GM12878 (cell line): Measurements from ENCODE around the gene TUBA3E. TPM values are rescaled to one million over a fixed set of nuclear protein-coding genes. Genes with fewer than 3 reads are reported as not detected.

Experiments
- ATAC-seq: fragments of 200-7000 bp; cut with Tn5 transposase; 3 replicates; pipeline ENCODE4 v1.9.1; 2020; ENCODE audit warnings: mild to moderate bottlenecking, moderate library complexity
- BruUV-seq: library from RNA; stranded (reverse); fragments of 400-500 nt; replicated peaks from 2 replicates; lab custom pipeline; 2021; lab: Mats Ljungman, UMichigan
- CTCF ChIA-PET: fragments of 300-600 bp; sonication (Branson Sonifier 250); formaldehyde crosslinking; extraction: SDS; loops from one replicate; lab custom pipeline; 2021; ENCODE audit warnings: inconsistent platforms; lab: Yijun Ruan, JAX
- POLR2A ChIA-PET: fragments of 350-600 bp; formaldehyde crosslinking; extraction: SDS; loops from one replicate; lab custom pipeline; 2021; ENCODE audit warnings: inconsistent platforms; lab: Charles Lee
- RAD21 ChIA-PET: fragments of 300-600 bp; sonication (Branson Sonifier 250); formaldehyde crosslinking; loops from one replicate; lab custom pipeline; 2023; ENCODE audit warnings: antibody characterized with exemption; ENCODE audit not compliant: unreplicated experiment; lab: Charles Lee
- SMC1A ChIA-PET: fragments of 300-600 bp; sonication (Branson Sonifier 250); formaldehyde crosslinking; loops from one replicate; lab custom pipeline; 2023; ENCODE audit not compliant: unreplicated experiment, uncharacterized antibody; lab: Charles Lee
- DNase-seq: peaks from one replicate; pipeline ENCODE4 v3.0.0-alpha.2; 2011; ENCODE audit warnings: low read depth, low spot score
- FAIRE-seq: peaks from 3 replicates; lab custom pipeline; 2011; peaks lifted over from hg19 to GRCh38; lab: Jason Lieb, UNC
- H2AFZ ChIP-seq: 2 replicates; pipeline ENCODE4 v1.6.0; 2011; ENCODE audit warnings: low read depth, low read length, control low read depth; ENCODE audit not compliant: control insufficient read depth
- H3K27ac ChIP-seq: 2 replicates; pipeline ENCODE4 v1.5.1; 2011; ENCODE audit warnings: control low read depth; ENCODE audit not compliant: control insufficient read depth, insufficient read depth
- H3K27me3 ChIP-seq, 2 experiments: replicated peaks in 1 of 2; 2 replicates each; pipeline versions ENCODE4 v1.6.0 to v1.6.1; 2011; ENCODE audit warnings: low read length in 1 of 2; ENCODE audit not compliant: control insufficient read depth in 2 of 2, insufficient read depth in 2 of 2
- H3K36me3 ChIP-seq, 2 experiments: 2 replicates each; pipeline ENCODE4 v1.5.1; 2011; ENCODE audit warnings: low read length in 1 of 2; ENCODE audit not compliant: control insufficient read depth in 2 of 2, insufficient read depth in 2 of 2
- H3K4me1 ChIP-seq: 2 replicates; pipeline ENCODE4 v1.6.1; 2011; ENCODE audit warnings: mild to moderate bottlenecking, low read length, moderate library complexity, mixed read lengths; ENCODE audit not compliant: control insufficient read depth, insufficient read depth
- H3K4me2 ChIP-seq: 2 replicates; pipeline ENCODE4 v1.6.0; 2011; ENCODE audit warnings: control low read depth; ENCODE audit not compliant: control insufficient read depth, insufficient read depth
- H3K4me3 ChIP-seq: fragments of 200-600 bp; sonication (generic); 2 replicates; pipeline ENCODE4 v1.5.1; 2016
- H3K79me2 ChIP-seq: 2 replicates; pipeline ENCODE4 v1.6.0; 2011; ENCODE audit warnings: low read length; ENCODE audit not compliant: control insufficient read depth, insufficient read depth
- H3K9ac ChIP-seq: 2 replicates; pipeline ENCODE4 v1.8.0; 2011; ENCODE audit warnings: low read length, control low read depth, mixed read lengths; ENCODE audit not compliant: control insufficient read depth, insufficient read depth
- H3K9me3 ChIP-seq: replicated peaks from 3 replicates; pipeline ENCODE4 v1.5.1; 2011; ENCODE audit warnings: mild to moderate bottlenecking, low read length; ENCODE audit not compliant: control insufficient read depth, insufficient read depth
- H4K20me1 ChIP-seq: 2 replicates; pipeline ENCODE4 v1.6.0; 2011; ENCODE audit not compliant: control insufficient read depth, insufficient read depth
- IKZF2 ChIP-seq, 2 experiments: fragments of 450-650 bp; IDR thresholded peaks; 2 replicates each; pipeline ENCODE4 v1.6.1; 2017; ENCODE audit warnings: mild to moderate bottlenecking in 2 of 2, moderate library complexity in 2 of 2
- RB1 ChIP-seq: fragments of 450-650 bp; formaldehyde crosslinking; IDR thresholded peaks from 2 replicates; pipeline ENCODE4 v1.6.1; 2017; ENCODE audit warnings: mild to moderate bottlenecking, borderline replicate concordance
- WGBS: methylation state at CpG from one replicate; pipeline ENCODE4 v1.1.6; 2016; ENCODE audit warnings: low lambda C conversion rate; ENCODE audit not compliant: insufficient replicate concordance, insufficient coverage; ENCODE audit errors: missing lambda C conversion rate; 5-methylcytosine and 5-hydroxymethylcytosine counted together
- in situ Hi-C: fragments of 300-500 bp; cut with MboI; formaldehyde crosslinking; loops from 9 replicates; pipeline ENCODE4 v1.14.3; 2018; ENCODE audit warnings: mixed read lengths
- intact Hi-C: fragments of 100-400 bp; cut with micrococcal nuclease; formaldehyde crosslinking; loops from one replicate; pipeline ENCODE4 v1.14.2; 2022; ENCODE audit not compliant: unreplicated experiment
- polyA plus RNA-seq, 11 experiments: library from polyadenylated mRNA; depleted of rRNA in 4 of 11; unstranded in 6 of 11; stranded (reverse) in 5 of 11; fragments of >200 nt; fragmentation: Nextera tagmentation in 4 of 11; fragmentation: Illumina TruSeq in 1 of 11; extraction: Ambion mirVana in 4 of 11; extraction: Trizol in 1 of 11; gene quantifications; 1 replicate in 1 of 11; 2 replicates in 10 of 11; pipeline versions ENCODE4 v1.2.1 to v1.2.3, GENCODE V29; 2011 to 2016; ENCODE audit warnings: inconsistent platforms in 2 of 11, missing spikeins in 2 of 11, low read depth in 1 of 11
- total RNA-seq, 4 experiments: library from RNA; depleted of rRNA in 3 of 4; stranded (reverse); fragments of >200 nt in 3 of 4; fragmentation: Illumina TruSeq in 1 of 4; extraction: Trizol in 1 of 4; gene quantifications; 2 replicates each; pipeline versions ENCODE4 v1.2.1 to v1.2.3, GENCODE V29; 2013 to 2021
- TF ChIP-seq, protein P1 (sequence below): fragments of 450-650 bp; IDR thresholded peaks from 2 replicates; pipeline ENCODE4 v1.6.1; 2016; ENCODE audit warnings: mild to moderate bottlenecking, moderate library complexity, borderline replicate concordance

The TUBA3E gene
- total and polyA plus RNA-seq, 10 of the 15 experiments (the other 5 are each of a cell fraction or from before 2014, with no cell fraction given) = not detected

DNA sequence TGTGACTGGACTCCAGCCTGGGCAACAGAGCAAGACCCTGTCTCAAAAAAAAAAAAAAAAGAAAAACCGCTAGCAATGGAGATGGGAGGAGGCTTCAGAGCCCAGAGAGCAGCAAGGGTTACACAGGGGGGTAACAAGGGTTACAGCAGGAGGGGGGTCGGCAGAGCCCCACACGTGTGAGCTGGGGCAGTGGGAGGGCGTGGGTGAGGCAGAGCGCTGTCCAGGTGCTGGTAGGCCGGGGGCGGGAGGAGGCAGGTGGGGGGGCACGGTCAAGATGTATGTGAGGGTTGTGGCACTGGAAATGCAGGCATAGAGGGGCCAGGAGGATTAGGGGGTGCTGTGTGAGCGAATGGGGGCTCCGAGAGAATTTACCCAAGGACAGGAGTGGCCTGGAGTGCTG is 12.8 kb downstream of the TUBA3E start:
- H3K4me2 ChIP-seq = no peak overlapping the region
- no TSS peak for BruUV-seq
- intact Hi-C loops = no loop called here
- ChIA-PET SMC1A (interaction anchor here (1.1 kb wide), 1 partner anchor 1304 kb away, joined by 3 read pairs; no protein-coding TSS in a partner anchor), CTCF (interaction anchor here (1.3 to 1.6 kb wide), 2 partner anchors 147 to 148 kb away, joined by 4 to 7 read pairs; no protein-coding TSS in a partner anchor), POLR2A (interaction anchor here (0.7 kb wide), 1 partner anchor 57 kb away, joined by 3 read pairs; no protein-coding TSS in a partner anchor), RAD21 (interaction anchor here (1.5 kb wide), 1 partner anchor 147 kb away, joined by 6 read pairs; no protein-coding TSS in a partner anchor)
- FAIRE-seq (no peak), ATAC-seq (no peak), DNase-seq (no peak)
- H3K4me1 ChIP-seq = no peaks in the 10 kb centered on the region; the same call in 1 of the 2 replicates
- no peak overlapping the region for H3K4me3 ChIP-seq
- peaks cover 30% of the 10 kb centered on the region for H3K79me2 ChIP-seq
- WGBS = 100% methylated on average over 2 of the region's 10 CpGs
- H3K9ac ChIP-seq = no peak overlapping the region
- no peaks in the 10 kb centered on the region for H3K27me3 ChIP-seq
- in situ Hi-C loops = loop anchor here (5.0 kb wide), 1 partner anchor 1302 kb away; no protein-coding TSS in a partner anchor
- H3K36me3 ChIP-seq = no peaks in the 10 kb centered on the region
- H2AFZ ChIP-seq = no peak overlapping the region
- H3K9me3 ChIP-seq = no peaks in the 10 kb centered on the region
- H4K20me1 ChIP-seq = no peaks in the 10 kb centered on the region
- no peak overlapping the region for H3K27ac ChIP-seq
- TF ChIP-seq IKZF2 (IDR thresholded peaks at IDR 0.05) = no peak
- TF ChIP-seq, protein P1, sequence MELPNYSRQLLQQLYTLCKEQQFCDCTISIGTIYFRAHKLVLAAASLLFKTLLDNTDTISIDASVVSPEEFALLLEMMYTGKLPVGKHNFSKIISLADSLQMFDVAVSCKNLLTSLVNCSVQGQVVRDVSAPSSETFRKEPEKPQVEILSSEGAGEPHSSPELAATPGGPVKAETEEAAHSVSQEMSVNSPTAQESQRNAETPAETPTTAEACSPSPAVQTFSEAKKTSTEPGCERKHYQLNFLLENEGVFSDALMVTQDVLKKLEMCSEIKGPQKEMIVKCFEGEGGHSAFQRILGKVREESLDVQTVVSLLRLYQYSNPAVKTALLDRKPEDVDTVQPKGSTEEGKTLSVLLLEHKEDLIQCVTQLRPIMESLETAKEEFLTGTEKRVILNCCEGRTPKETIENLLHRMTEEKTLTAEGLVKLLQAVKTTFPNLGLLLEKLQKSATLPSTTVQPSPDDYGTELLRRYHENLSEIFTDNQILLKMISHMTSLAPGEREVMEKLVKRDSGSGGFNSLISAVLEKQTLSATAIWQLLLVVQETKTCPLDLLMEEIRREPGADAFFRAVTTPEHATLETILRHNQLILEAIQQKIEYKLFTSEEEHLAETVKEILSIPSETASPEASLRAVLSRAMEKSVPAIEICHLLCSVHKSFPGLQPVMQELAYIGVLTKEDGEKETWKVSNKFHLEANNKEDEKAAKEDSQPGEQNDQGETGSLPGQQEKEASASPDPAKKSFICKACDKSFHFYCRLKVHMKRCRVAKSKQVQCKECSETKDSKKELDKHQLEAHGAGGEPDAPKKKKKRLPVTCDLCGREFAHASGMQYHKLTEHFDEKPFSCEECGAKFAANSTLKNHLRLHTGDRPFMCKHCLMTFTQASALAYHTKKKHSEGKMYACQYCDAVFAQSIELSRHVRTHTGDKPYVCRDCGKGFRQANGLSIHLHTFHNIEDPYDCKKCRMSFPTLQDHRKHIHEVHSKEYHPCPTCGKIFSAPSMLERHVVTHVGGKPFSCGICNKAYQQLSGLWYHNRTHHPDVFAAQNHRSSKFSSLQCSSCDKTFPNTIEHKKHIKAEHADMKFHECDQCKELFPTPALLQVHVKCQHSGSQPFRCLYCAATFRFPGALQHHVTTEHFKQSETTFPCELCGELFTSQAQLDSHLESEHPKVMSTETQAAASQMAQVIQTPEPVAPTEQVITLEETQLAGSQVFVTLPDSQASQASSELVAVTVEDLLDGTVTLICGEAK = no peak
- no peak for TF ChIP-seq RB1
